ENCODE results near the gene PIPOX.

The PIPOX gene

DNA sequence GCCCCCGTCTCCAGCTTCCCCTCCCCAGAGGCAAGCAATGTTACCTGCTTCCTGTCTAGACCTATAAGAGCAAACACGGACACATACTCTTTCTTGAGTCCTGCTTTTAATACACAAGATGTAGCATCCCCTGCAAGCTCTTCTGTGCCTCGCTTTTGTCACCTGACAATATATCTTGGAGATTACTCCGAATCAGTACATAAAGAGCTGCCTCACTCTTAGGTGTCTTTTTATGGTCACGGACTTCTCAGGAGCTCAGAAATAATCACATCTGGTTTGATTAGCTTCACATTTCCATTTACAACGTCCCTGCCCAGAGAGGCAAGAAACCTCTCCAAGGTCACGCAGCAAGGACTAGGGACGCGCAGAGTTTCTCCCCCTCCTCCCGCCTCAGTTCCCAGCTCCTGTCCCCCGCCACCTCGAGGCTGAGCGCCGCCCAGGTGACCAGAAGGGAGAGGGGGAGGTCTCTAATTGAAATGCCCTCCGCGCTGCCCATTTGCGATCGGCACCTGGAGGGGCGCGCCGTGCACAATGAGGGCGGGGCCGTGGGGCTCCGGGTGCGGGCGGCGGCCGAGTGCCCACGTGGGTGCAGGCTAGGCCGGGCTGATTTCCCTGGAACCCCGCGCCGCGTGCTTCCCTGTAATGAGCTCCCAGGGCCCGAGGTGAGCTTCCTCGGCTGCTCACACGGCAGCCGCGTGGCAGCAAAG, 23.3 kb upstream of the PIPOX start:
- DNase-seq (ENCODE audit: low read depth in 2 of 2) = no peak

- no peak for DNase-seq (ENCODE audit: low read depth in 2 of 2)
Measured at GRCh38 chr17:29020576-29020975, 22.4 kb upstream of the PIPOX start.

- no peak for DNase-seq (ENCODE audit: low read depth in 2 of 2)
Measured at GRCh38 chr17:29021226-29021625, 21.7 kb upstream of the PIPOX start.

DNA sequence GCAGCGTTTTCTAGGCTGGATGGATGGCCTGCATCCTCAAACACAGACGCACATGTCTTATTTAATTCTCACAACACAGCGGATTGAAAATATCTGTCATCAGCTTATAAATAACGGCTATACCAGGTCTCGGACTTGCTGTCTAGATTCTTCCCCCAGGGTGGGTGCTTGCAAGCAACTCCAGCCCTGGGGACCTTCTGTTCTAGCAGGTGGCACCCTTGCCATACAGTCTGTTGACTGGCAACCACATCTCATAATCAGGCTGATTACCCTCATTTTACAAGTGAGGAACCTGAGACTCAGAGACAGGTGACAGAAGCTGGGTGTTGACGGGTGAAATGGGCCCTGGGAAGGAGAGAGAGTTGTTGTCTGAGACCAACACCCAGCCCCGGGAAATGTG, 20.9 kb upstream of the PIPOX start:
- DNase-seq (ENCODE audit: low read depth in 2 of 2) = no peak

DNA sequence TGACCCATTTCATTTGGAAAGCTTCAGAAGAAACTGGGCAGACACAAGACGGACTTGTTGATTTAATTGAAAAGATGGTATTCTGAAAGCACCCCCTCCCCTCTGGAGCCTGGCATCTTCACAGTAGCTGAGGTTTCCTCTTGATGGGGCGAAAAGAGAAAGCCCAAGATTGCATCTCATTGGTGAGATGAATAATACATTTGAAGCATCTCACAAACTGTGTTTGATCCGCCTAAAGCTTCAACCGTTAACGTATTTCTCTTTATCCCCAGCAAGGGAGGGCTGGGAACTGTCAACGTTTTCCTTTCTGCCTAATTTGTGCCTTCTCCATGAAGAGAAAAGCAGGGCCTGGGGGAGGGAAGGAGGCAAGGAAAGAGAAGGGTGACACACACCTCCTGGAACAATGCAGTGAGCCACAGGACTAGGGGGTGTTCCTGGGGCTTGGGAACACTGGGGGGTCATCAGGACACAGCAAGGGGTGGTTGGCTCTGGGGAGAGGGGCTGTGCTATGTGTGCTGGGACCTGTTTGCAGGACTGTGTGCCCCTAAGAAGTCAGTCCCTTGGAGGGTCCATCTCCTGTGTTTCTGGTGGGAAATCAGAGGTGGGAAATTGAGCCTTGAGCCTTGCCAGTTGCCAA, 18.5 kb upstream of the PIPOX start:
- no peak for DNase-seq (ENCODE audit: low read depth in 2 of 2)

DNA sequence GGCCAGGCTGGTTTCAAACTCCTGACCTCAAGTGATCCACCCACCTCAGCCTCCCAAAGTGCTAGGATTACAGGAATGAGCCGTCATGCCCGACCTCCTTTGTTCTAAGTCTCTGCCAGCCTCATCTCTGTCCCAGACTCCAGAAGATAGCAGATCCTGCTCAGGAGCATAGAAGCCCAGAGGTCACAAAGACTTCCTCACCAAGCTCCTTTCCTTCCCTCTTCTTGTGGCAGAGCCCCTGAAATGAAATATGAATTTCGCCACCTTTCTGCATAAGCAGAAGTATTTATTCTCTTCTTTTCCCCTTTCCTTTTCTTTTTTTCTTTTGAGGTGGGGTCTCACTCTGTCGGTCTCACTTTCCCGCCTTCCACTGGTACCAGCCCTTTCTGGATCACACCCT, 11.5 kb upstream of the PIPOX start:
- no peak for DNase-seq (ENCODE audit: low read depth in 2 of 2)

DNA sequence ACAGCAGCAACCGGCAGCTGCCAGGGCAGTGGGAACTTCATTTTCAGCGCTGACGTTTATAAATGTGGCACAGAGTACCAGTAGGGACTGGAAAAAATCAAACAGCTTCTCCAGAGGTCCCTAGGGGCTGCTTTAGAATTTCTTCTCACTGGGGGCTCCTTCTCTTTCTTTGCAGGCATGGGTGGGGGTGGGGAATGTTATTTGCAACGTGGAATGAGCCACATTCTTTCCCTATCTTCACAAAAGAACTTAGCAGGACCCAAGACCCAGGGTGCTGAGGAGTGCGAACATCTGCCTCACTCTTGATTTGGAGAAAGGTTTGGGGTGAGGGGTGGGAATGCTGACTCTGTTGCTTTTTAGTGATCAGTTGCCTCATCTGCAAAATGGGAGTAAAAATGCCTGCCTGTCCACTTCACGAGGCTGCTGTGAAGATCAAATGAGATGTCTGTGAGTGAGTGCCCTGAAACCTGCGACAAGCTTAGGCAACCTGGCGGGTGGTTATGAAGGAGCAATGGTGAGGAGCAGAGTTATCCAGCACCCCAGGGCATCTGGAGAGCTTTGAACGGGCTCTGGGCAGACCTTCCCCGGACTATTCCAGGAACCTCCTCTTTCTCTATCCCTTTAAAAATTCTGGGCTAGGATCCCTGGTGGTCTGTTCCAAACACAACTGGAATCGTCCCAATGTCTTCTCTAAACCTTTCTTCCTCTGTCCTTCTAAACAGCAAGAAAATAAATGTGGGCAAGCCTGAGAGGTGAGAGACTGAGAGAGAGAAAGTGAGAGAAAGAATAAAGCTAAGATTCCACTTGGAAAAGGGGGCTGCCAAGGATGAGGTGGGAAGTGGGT, 10.7 kb upstream of the PIPOX start:
- no peak for DNase-seq (ENCODE audit: low read depth in 2 of 2)

DNA sequence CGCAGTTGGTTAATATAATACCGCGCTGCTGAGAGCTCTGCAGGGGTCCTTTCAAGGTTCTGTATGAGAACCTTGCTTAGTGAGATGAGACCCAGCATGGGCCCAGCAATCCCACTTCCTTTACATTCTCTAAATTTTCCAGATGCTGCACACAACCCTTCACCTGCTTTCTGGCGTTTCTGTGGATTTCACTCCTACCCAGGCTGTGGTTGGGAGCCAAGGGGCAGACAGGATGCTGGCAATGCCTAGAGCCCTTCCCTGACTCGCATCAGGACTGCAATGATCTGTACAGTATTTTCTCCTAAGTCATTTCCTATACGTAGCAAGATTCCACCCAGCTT, 10.1 kb upstream of the PIPOX start:
- DNase-seq (ENCODE audit: low read depth in 2 of 2) = no peak

DNA sequence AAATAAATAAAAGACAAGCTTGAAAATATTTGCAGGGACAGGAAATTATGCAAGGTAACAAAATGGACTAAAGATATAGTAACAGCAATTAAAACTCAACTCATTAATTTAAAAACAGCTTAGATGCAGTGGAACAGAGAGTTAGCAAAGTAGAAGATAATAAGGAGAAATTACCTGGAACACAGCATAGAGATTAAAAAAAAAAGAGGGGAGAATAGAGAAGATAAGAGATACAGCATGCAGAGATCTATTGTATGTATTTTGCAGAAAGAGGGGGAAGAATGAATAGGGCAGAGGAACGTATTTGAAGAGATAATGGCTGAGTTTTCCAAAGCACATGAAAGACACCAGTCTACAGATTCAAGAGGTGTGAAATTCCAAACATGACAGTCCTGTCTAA, 8.4 kb upstream of the PIPOX start:
- no peak for DNase-seq (ENCODE audit: low read depth in 2 of 2)

- no peak for DNase-seq (ENCODE audit: low read depth in 2 of 2)
Measured at GRCh38 chr17:29036584-29036983, 6.4 kb upstream of the PIPOX start.

DNA sequence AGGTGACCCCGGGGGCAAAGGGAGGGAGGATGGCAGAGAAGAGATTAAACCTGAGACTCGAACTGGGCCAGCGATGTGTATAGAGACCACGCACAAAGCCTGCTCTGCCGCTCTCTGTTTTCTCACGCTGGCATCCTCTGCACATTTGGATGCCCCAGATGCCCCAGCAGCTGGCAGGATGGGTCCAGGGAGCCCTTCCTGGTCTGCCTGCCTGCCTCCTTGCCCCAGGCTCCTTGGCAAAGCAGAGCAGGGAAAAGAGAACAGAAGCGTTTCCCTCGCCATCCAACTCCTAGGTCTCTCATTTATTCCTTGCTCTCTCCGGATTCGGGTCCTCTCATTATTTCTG, 5.2 kb upstream of the PIPOX start:
- no peak for DNase-seq (ENCODE audit: low read depth in 2 of 2)

DNA sequence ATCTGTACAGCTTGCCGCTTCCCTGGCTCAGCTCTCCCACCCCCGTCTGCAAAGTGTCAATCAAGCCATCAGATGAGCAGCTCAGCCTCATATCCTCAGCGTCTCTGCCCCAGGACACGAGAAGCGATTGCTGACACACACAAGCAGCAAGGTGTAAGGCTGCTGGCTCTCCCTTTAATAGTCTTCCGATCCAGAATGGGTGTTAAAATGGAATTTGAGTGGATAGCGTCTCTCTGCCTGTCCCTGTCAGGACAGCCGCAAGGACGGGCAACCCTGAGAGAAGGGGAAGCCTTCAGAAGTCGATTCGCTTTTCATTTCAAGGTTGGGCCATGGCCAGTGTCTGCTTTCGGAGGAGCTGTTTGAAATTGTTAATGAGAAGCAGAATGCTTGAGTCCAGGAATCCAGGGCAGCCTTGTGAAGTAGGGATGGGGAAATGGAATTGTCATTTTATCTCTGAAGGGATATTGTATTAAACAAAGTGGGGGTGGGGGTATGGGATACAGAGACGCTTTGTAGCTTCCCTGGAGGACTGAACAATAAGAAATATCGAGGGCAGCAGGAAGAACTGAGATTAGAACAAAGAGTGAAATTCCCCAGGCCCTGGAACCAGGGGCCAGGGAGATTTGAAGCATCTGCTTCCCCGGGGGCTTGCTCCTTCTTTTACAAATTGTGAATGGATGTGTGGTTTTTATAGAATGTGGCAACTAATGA, 4.7 kb upstream of the PIPOX start:
- no peak for DNase-seq (ENCODE audit: low read depth in 2 of 2)

GRCh38 chr17:29039764-29040598, 3.0 kb upstream of the PIPOX start:
- DNase-seq (ENCODE audit: low read depth in 2 of 2) = no peak

GRCh38 chr17:29041091-29041490, 1.9 kb upstream of the PIPOX start:
- no peak for DNase-seq (ENCODE audit: low read depth in 2 of 2)

DNA sequence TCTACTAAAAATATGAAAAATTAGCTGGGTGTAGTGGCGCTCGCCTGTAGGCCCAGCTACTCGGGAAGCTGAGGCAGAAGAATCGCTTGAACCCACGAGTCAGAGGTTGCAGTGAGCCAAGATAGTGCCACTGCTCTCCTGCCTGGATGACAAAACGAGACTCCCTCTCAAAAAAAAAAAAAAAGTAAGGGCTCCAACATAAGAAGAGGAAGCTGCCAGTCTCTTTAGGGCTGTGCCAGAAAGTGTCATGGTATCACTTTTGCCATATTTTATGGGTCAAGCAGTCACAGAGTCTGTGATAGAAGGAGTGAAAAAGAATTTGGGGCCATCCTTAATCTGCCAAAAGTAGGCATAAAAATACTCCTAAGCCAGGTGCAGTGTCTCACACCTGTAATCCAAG, 1.4 kb upstream of the PIPOX start:
- DNase-seq (ENCODE audit: low read depth in 2 of 2) = no peak

GRCh38 chr17:29042026-29042678, 789 bp upstream of the PIPOX start:
- DNase-seq (ENCODE audit: low read depth in 2 of 2) = no peak

- DNase-seq (ENCODE audit: low read depth in 2 of 2) = no peak
Measured at GRCh38 chr17:29043539-29044145, 701 bp downstream of the PIPOX start.

DNA sequence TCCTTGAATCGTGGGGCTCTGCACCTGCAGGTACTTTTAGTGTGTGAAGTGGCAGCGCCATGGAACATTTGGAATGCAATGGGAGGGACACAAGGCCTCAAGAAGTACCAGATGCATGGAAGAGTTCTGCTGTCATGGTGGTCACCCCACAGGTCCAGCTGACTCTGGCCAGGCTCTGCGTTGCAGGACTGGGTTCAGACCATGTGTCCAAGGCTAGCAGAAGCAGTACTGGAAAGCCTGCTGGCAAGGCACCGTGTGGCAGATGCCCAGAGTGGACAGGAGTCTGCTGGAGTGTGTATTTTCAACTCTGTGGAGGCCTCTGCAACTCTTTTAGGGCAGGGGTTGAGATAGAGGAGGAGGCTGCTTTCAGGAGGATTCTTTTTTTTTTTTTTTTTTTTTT, 2.1 kb downstream of the PIPOX start:
- no peak for DNase-seq (ENCODE audit: low read depth in 2 of 2)

DNA sequence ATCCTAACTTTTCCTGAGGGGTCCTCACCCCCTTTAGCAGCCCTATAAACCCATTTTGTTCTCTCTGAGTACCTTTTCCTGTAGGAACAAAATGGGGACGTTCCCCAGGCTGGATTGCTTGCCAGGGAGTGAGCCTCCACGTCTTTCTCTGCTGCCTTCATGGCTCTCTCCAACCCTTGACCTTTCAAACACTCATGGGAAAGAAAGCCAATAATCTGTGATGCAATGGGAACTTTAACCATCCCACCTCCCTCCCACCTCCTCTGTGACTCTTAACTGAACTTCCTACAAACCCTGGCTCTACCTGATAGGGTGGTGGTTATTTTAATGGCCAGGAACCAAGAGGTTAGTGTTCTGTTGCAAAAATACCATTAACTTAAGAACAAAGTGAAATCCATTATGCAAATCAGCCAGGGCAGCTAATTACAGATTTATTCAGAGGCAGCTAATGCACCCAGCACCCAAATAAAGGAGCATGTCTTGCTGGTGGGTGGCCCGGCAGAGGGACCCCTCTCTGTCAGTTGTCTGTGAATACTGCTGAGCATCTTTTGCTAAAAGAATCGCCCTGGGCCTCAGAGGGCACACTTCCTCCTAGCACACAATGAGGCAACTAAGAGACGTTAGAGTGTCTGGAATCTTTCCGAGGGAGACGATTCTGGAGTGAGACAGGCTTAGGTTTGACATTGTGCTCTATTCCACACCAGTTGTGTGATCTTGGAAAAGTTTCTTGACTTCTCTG, 3.0 kb downstream of the PIPOX start:
- DNase-seq (ENCODE audit: low read depth in 2 of 2) = no peak

DNA sequence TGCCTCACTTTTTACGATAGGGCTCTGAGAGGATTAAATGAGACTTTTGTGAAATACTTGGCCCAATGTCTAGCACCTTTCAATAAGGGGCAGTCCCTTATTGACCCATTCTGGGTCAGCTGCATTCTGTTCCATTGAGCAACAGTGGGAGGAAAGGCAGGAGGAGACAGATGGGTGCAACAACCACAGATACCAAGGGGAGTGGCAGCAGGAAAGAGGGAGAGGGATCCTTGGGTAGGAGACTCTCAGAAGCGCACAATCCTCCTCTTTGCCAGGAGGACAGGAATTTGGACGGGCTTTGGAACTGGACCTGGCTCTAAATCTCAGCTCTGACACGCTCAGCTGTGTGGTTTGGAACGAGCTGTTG, 3.5 kb downstream of the PIPOX start:
- DNase-seq (ENCODE audit: low read depth in 2 of 2) = no peak
